Neural cell (in vitro differentiated cells): Measurements from ENCODE around the gene IGBP1. TPM values are rescaled to one million over a fixed set of nuclear protein-coding genes. Genes with fewer than 3 reads are reported as not detected.

Experiments
- H2AFZ ChIP-seq: fragments of 200-600, 300-800 bp; sonication (generic), shearing (Covaris generic); 2 replicates; pipeline ENCODE4 v1.6.0; 2014; ENCODE audit warnings: low read depth, mild to moderate bottlenecking, antibody characterized with exemption, low read length, moderate library complexity
- H3F3A ChIP-seq: fragments of 200-600 bp; shearing (Covaris generic); 2 replicates; pipeline ENCODE4 v1.6.1; 2016; ENCODE audit warnings: mild to moderate bottlenecking, moderate library complexity, mixed read lengths, antibody characterized with exemption, low read length; ENCODE audit not compliant: insufficient read depth, poor library complexity, severe bottlenecking
- H3K27ac ChIP-seq: fragments of 200-600, 300-800 bp; sonication (generic), shearing (Covaris generic); 2 replicates; pipeline ENCODE4 v1.5.1; 2014; ENCODE audit warnings: mild to moderate bottlenecking, low read length, moderate library complexity
- H3K27me3 ChIP-seq: fragments of 300-800, 200-600 bp; sonication (generic), shearing (Covaris generic); 2 replicates; pipeline ENCODE4 v1.6.0; 2014; ENCODE audit warnings: mild to moderate bottlenecking, low read depth, low read length, moderate library complexity; ENCODE audit not compliant: insufficient read depth
- H3K36me3 ChIP-seq: fragments of 300-800, 200-600 bp; sonication (generic), shearing (Covaris generic); 2 replicates; pipeline ENCODE4 v1.5.1; 2014; ENCODE audit warnings: mild to moderate bottlenecking, antibody characterized with exemption, low read length, moderate library complexity; ENCODE audit not compliant: insufficient read depth
- H3K4me2 ChIP-seq: fragments of 300-800, 200-600 bp; sonication (generic), shearing (Covaris generic); 2 replicates; pipeline ENCODE4 v1.6.0; 2014; ENCODE audit warnings: mild to moderate bottlenecking, low read length
- H3K4me3 ChIP-seq: fragments of 300-800, 200-600 bp; sonication (generic), shearing (Covaris generic); 2 replicates; pipeline ENCODE4 v1.5.1; 2014; ENCODE audit warnings: mild to moderate bottlenecking, low read length, moderate library complexity
- H3K79me2 ChIP-seq: fragments of 200-600 bp; shearing (Covaris generic); replicated peaks from 2 replicates; pipeline ENCODE4 v1.6.0; 2014; ENCODE audit warnings: mild to moderate bottlenecking, low read length, moderate library complexity; ENCODE audit not compliant: insufficient read depth
- H3K9ac ChIP-seq: fragments of 300-800, 200-600 bp; sonication (generic), shearing (Covaris generic); 2 replicates; pipeline ENCODE4 v1.6.1; 2016; ENCODE audit warnings: mild to moderate bottlenecking, low read length, mixed read lengths
- H3K9me2 ChIP-seq: fragments of 200-600 bp; shearing (Covaris generic); 2 replicates; pipeline ENCODE4 v1.6.1; 2016; ENCODE audit warnings: mild to moderate bottlenecking, low read length, mixed read lengths; ENCODE audit not compliant: insufficient read depth
- H3K9me3 ChIP-seq: fragments of 200-600, 300-800 bp; sonication (generic), shearing (Covaris generic); 2 replicates; pipeline ENCODE4 v1.6.1; 2016; ENCODE audit warnings: mild to moderate bottlenecking, mixed run types, low read length, moderate library complexity, mixed read lengths
- H4K20me1 ChIP-seq: fragments of 200-600 bp; shearing (Covaris generic); 2 replicates; pipeline ENCODE4 v1.6.1; 2016; ENCODE audit warnings: mild to moderate bottlenecking, mixed run types; ENCODE audit not compliant: insufficient read depth
- EP300 ChIP-seq: fragments of 450-650 bp; conservative IDR thresholded peaks from 2 replicates; pipeline ENCODE4 v1.6.1; 2014; ENCODE audit warnings: antibody characterized with exemption, mild to moderate bottlenecking, moderate library complexity; ENCODE audit not compliant: poor library complexity, severe bottlenecking
- EZH2 ChIP-seq: fragments of 200-600, 300-800 bp; shearing (Covaris generic), sonication (generic); IDR thresholded peaks from 2 replicates; pipeline ENCODE4 v1.6.1; 2014; ENCODE audit warnings: antibody characterized with exemption, low read length, borderline replicate concordance, mild to moderate bottlenecking; ENCODE audit not compliant: insufficient read depth, poor library complexity, severe bottlenecking
- MXI1 ChIP-seq: fragments of 450-650 bp; conservative IDR thresholded peaks from 2 replicates; pipeline ENCODE4 v1.6.1; 2014; ENCODE audit warnings: antibody characterized with exemption, mild to moderate bottlenecking; ENCODE audit not compliant: poor library complexity, severe bottlenecking
- POLR2AphosphoS5 ChIP-seq: IDR thresholded peaks from 2 replicates; pipeline ENCODE4 v1.6.1; 2012
- RAD21 ChIP-seq: fragments of 450-650 bp; conservative IDR thresholded peaks from 2 replicates; pipeline ENCODE4 v1.6.1; 2014; ENCODE audit warnings: antibody characterized with exemption, mild to moderate bottlenecking, moderate library complexity
- SMC3 ChIP-seq: fragments of 450-650 bp; conservative IDR thresholded peaks from 2 replicates; pipeline ENCODE4 v1.6.1; 2014; ENCODE audit warnings: antibody characterized with exemption, mild to moderate bottlenecking, moderate library complexity; ENCODE audit not compliant: poor library complexity
- TAF1 ChIP-seq: IDR thresholded peaks from 2 replicates; pipeline ENCODE4 v1.6.1; 2012; ENCODE audit warnings: low read depth
- polyA plus RNA-seq: library from polyadenylated mRNA; depleted of rRNA; stranded (reverse); fragments of >200 nt; gene quantifications from 2 replicates; pipeline ENCODE4 v1.2.3, GENCODE V29; 2014
- TF ChIP-seq, protein P1 (sequence below): IDR thresholded peaks from 2 replicates; pipeline ENCODE4 v1.6.1; 2012; ENCODE audit warnings: borderline replicate concordance
- TF ChIP-seq, protein P2 (sequence below): fragments of 450-650 bp; IDR thresholded peaks from 2 replicates; pipeline ENCODE4 v1.5.1; 2014; ENCODE audit warnings: antibody characterized with exemption, mild to moderate bottlenecking, moderate library complexity; ENCODE audit not compliant: poor library complexity, severe bottlenecking

Gene IGBP1
- polyA plus RNA-seq, 1 donor from 2014 or later, result 94.1 TPM

DNA sequence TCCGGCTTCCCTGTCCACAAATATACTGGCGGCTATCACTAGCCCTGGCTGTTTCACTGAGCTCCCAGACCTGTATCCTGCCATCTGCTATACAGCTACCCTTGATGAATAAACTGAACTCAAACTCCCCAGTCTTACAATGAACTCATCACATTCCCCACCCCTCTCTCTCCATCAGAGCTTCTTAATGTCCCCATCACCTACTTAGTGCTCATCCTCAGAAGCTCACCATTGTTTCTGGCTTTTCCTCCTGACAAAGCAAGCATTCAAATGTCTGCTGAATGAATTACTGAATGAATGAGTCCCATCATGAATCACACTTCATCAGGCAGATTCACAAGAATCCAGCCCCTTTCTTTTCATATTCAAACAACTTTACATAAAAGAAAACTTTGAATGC lies 38.4 kb downstream of the IGBP1 start:
- H3K9me2 ChIP-seq, result no peaks in the 10 kb centered on the region
- H3K27me3 ChIP-seq, result no peaks in the 10 kb centered on the region
- no peak overlapping the region for H3K9ac ChIP-seq
- no peaks in the 10 kb centered on the region for H3K9me3 ChIP-seq
- no peak overlapping the region for H3K4me3 ChIP-seq
- no peak overlapping the region for H3K27ac ChIP-seq
- no peak for TF ChIP-seq SMC3
- TF ChIP-seq EZH2, result no peak
- TF ChIP-seq MXI1, result no peak
- no peak for TF ChIP-seq TAF1
- no peak for TF ChIP-seq POLR2AphosphoS5
- no peaks in the 10 kb centered on the region for H3F3A ChIP-seq
- no peaks in the 10 kb centered on the region for H3K36me3 ChIP-seq
- H3K4me2 ChIP-seq, result no peak overlapping the region
- H3K79me2 ChIP-seq, result no peaks in the 10 kb centered on the region
- H2AFZ ChIP-seq, result no peak overlapping the region
- H4K20me1 ChIP-seq, result no peaks in the 10 kb centered on the region

DNA sequence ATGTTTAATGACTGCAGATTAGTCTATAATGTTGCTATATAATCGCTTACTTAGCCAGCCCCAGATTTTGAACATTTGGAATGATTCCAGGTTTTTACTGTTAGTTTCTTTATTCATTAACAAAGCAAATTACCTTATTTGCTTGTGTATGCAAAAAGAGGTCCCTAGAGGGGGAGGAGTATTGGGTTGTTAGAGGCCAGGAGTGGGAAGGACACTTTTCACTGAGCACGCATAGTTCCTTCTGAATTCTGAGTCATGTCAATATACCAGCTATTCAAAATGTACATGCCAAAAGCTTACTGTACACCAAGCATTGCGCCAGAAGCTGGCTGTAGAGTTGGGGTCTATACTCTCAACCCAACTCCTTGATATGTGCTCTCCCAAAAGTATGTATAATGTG lies 39.0 kb downstream of the IGBP1 start:
- no peaks in the 10 kb centered on the region for H3K9me3 ChIP-seq
- no peaks in the 10 kb centered on the region for H3K36me3 ChIP-seq
- no peaks in the 10 kb centered on the region for H4K20me1 ChIP-seq
- no peak overlapping the region for H3K4me3 ChIP-seq
- H3K79me2 ChIP-seq, result no peaks in the 10 kb centered on the region
- no peak for TF ChIP-seq EP300
- TF ChIP-seq TAF1, result no peak
- TF ChIP-seq, protein P1, sequence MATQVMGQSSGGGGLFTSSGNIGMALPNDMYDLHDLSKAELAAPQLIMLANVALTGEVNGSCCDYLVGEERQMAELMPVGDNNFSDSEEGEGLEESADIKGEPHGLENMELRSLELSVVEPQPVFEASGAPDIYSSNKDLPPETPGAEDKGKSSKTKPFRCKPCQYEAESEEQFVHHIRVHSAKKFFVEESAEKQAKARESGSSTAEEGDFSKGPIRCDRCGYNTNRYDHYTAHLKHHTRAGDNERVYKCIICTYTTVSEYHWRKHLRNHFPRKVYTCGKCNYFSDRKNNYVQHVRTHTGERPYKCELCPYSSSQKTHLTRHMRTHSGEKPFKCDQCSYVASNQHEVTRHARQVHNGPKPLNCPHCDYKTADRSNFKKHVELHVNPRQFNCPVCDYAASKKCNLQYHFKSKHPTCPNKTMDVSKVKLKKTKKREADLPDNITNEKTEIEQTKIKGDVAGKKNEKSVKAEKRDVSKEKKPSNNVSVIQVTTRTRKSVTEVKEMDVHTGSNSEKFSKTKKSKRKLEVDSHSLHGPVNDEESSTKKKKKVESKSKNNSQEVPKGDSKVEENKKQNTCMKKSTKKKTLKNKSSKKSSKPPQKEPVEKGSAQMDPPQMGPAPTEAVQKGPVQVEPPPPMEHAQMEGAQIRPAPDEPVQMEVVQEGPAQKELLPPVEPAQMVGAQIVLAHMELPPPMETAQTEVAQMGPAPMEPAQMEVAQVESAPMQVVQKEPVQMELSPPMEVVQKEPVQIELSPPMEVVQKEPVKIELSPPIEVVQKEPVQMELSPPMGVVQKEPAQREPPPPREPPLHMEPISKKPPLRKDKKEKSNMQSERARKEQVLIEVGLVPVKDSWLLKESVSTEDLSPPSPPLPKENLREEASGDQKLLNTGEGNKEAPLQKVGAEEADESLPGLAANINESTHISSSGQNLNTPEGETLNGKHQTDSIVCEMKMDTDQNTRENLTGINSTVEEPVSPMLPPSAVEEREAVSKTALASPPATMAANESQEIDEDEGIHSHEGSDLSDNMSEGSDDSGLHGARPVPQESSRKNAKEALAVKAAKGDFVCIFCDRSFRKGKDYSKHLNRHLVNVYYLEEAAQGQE, result no peak
- no peak for TF ChIP-seq RAD21
- TF ChIP-seq POLR2AphosphoS5, result no peak
- no peak for TF ChIP-seq SMC3
- no peak for TF ChIP-seq MXI1
- TF ChIP-seq, protein P2, sequence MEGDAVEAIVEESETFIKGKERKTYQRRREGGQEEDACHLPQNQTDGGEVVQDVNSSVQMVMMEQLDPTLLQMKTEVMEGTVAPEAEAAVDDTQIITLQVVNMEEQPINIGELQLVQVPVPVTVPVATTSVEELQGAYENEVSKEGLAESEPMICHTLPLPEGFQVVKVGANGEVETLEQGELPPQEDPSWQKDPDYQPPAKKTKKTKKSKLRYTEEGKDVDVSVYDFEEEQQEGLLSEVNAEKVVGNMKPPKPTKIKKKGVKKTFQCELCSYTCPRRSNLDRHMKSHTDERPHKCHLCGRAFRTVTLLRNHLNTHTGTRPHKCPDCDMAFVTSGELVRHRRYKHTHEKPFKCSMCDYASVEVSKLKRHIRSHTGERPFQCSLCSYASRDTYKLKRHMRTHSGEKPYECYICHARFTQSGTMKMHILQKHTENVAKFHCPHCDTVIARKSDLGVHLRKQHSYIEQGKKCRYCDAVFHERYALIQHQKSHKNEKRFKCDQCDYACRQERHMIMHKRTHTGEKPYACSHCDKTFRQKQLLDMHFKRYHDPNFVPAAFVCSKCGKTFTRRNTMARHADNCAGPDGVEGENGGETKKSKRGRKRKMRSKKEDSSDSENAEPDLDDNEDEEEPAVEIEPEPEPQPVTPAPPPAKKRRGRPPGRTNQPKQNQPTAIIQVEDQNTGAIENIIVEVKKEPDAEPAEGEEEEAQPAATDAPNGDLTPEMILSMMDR, result no peak
- TF ChIP-seq EZH2, result no peak
- no peak overlapping the region for H3K4me2 ChIP-seq
- no peaks in the 10 kb centered on the region for H3K27me3 ChIP-seq
- no peaks in the 10 kb centered on the region for H3F3A ChIP-seq
- H3K9me2 ChIP-seq, result no peaks in the 10 kb centered on the region
- no peak overlapping the region for H3K27ac ChIP-seq
- H3K9ac ChIP-seq, result no peak overlapping the region
- H2AFZ ChIP-seq, result no peak overlapping the region

DNA sequence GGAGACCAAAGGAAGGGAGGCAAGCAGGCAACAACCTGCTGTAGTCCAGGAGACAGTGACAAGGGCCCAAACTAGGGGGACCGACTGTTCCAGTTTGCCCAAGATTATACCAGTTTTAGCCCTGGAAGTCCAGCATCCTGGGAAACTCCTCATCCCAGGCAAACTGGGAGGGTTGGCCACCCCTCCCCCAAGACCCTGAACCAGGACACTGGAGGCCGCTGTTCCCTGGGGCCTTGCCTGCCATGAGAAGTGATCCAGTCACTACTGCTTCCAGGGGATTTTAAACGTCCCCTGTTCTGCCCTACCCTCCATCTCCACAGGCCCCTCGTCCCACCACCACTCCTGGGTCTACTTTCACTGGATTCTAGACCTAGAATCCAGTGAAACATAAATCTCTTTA lies 39.7 kb downstream of the IGBP1 start:
- Histone ChIP-seq H3K4me3 (no peak overlapping the region), H3K9me3 (no peaks in the 10 kb centered on the region), H3K27ac (no peak overlapping the region), H3K27me3 (no peaks in the 10 kb centered on the region), H3K9ac (no peak overlapping the region), H3F3A (no peaks in the 10 kb centered on the region), H2AFZ (no peak overlapping the region), H3K36me3 (no peaks in the 10 kb centered on the region), H3K79me2 (no peaks in the 10 kb centered on the region), H4K20me1 (no peaks in the 10 kb centered on the region), H3K9me2 (no peaks in the 10 kb centered on the region), H3K4me2 (no peak overlapping the region)
- TF ChIP-seq EZH2 (no peak), SMC3 (no peak), TAF1 (no peak), EP300 (no peak), MXI1 (no peak), RAD21 (no peak), POLR2AphosphoS5 (no peak)
- TF ChIP-seq, protein P1, result no peak
- TF ChIP-seq, protein P2, result no peak
